ENCODE results near the gene CCL14.

DNA sequence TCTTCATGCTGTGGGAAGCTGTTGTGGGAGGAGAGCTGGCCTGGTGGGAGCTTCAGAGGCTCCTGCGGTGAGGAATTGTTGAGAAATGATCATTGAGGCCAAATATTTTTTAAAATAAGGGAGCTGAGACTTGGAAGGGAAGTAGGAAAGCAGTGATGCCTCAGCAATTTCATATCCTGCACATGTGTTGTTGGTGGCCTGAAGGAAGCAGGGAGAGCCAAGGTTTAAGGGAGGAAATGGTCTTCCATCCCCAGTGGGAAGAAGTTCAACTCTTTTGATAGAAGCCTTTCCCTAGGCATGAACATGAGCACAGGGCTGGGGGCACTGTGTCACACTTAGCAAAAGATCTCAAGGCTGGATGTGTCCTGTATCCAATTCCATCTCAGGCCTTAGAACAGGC lies at the start of gene CCL14:
- TF ChIP-seq, protein P1, sequence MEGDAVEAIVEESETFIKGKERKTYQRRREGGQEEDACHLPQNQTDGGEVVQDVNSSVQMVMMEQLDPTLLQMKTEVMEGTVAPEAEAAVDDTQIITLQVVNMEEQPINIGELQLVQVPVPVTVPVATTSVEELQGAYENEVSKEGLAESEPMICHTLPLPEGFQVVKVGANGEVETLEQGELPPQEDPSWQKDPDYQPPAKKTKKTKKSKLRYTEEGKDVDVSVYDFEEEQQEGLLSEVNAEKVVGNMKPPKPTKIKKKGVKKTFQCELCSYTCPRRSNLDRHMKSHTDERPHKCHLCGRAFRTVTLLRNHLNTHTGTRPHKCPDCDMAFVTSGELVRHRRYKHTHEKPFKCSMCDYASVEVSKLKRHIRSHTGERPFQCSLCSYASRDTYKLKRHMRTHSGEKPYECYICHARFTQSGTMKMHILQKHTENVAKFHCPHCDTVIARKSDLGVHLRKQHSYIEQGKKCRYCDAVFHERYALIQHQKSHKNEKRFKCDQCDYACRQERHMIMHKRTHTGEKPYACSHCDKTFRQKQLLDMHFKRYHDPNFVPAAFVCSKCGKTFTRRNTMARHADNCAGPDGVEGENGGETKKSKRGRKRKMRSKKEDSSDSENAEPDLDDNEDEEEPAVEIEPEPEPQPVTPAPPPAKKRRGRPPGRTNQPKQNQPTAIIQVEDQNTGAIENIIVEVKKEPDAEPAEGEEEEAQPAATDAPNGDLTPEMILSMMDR (IDR thresholded peaks at IDR 0.05; ENCODE audit: low read depth, low read length): no peak
- TF ChIP-seq POLR2A (IDR thresholded peaks at IDR 0.05; ENCODE audit: extremely low read depth, insufficient read length): no peak

All from NB4 (cell line).